Pancreas (tissue), 10 donors: Measurements from ENCODE around the gene MAP3K5. TPM values are rescaled to one million over a fixed set of nuclear protein-coding genes. Genes with fewer than 3 reads are reported as not detected.

ENCODE experiments used
- ATAC-seq, 4 donors: fragments of 200-7000 bp; cut with Tn5 transposase; one replicate each; pipeline versions ENCODE4 v1.8.0 to v1.9.1; 2020; ENCODE audit warnings: mild to moderate bottlenecking in 4 of 4, moderate library complexity in 4 of 4
- DNase-seq, 6 donors: peaks; one replicate each; pipeline ENCODE4 v3.0.0-alpha.2; 2020
- FAIRE-seq: peaks from 2 replicates; lab custom pipeline; 2012; peaks lifted over from hg19 to GRCh38; lab: Jason Lieb, UNC
- H3K27ac ChIP-seq, 4 donors: fragments of 200-600 bp; sonication (generic); 1 replicate in 3 of 4; 2 replicates in 1 of 4; pipeline versions ENCODE4 v1.5.0 to v1.8.0; 2020
- H3K27me3 ChIP-seq, 4 donors: fragments of 200-600 bp; one replicate each; pipeline ENCODE4 v1.8.0; 2021
- H3K36me3 ChIP-seq, 3 donors: fragments of 200-600 bp; sonication (generic) in 1 of 3; one replicate each; pipeline versions ENCODE4 v1.5.0 to v1.8.0; 2020 to 2021
- H3K4me1 ChIP-seq, 3 donors: fragments of 200-600 bp; one replicate each; pipeline ENCODE4 v1.8.0; 2021
- H3K4me3 ChIP-seq, 4 donors: fragments of 200-600 bp; sonication (generic) in 2 of 4; one replicate each; pipeline versions ENCODE4 v1.5.0 to v1.8.0; 2020 to 2021
- H3K9me3 ChIP-seq, 4 donors: fragments of 200-600 bp; one replicate each; pipeline ENCODE4 v1.8.0; 2021
- CTCF ChIP-seq, 4 donors: fragments of 200-600 bp; sonication (generic) in 3 of 4; IDR thresholded peaks; one replicate each; pipeline versions ENCODE4 v1.5.0 to v1.8.0; 2021; ENCODE audit warnings: antibody characterized with exemption in 4 of 4
- WGBS, 2 donors: extraction: QIAGEN DNeasy Blood & Tissue Kit; methylation state at CpG; one replicate each; pipeline ENCODE4 v1.1.7; 2013; 5-methylcytosine and 5-hydroxymethylcytosine counted together
- intact Hi-C, 3 donors: fragments of 100-400 bp; cut with DNase I; formaldehyde crosslinking; loops; one replicate each; pipeline versions ENCODE4 v1.11.1 to v1.14.2; 2022
- polyA plus RNA-seq, 2 donors: library from polyadenylated mRNA; stranded (reverse); fragments of 200-250 nt; gene quantifications; one replicate each; pipeline ENCODE4 v1.2.3, GENCODE V29; 2013
- total RNA-seq, 6 donors: library from RNA; stranded (reverse); fragmentation: NEBNext Ultra II Directional in 4 of 6; extraction: Animal tissue kit (Norgen Biotek cat#: 25700) in 4 of 6; gene quantifications; one replicate each; pipeline versions ENCODE4 v1.2.1 to v1.2.4, GENCODE V29; 2021 to 2023
- donor health status: healthy with polysubstance abuse.
- donor health status: DM: no; HTN: no; CAD: no; lungs with moderate emphysema.
- donor health status: DM: no; HTN: no; CAD: no.
- donor health status: control.
- donor health status: control.
- donor health status: Bipolar disorder and iron deficiency.
- donor health status: DM: yes; HTN: yes; CAD: no.
- donor health status: DM: no; HTN: no; CAD: no.
- donor health status: DM: no; HTN: no; CAD: no.
- donor health status: DM: yes; HTN: yes; CAD: no.

Gene MAP3K5
- total and polyA plus RNA-seq, 8 donors: 6.7 to 28.6 (median 19.4) TPM

- no peaks in the 10 kb centered on the region for H3K36me3 ChIP-seq
- WGBS, 2 donors: 35 to 39% methylated on average over 4 of the region's 4 CpGs
- no peaks in the 10 kb centered on the region for H3K27me3 ChIP-seq
- ATAC-seq (no peak), FAIRE-seq (no peak), DNase-seq (no peak)
- H3K4me1 ChIP-seq: peaks cover 0 to 15% (median 10%) of the 10 kb centered on the region in 3 donors
- H3K27ac ChIP-seq: no peak overlapping the region
- intact Hi-C loops: no loop called here
- H3K9me3 ChIP-seq: no peaks in the 10 kb centered on the region
- peak in 3 of 4 donors; percentile 23 to 35 (median 25) for TF ChIP-seq CTCF (IDR thresholded peaks at IDR 0.05)
- H3K4me3 ChIP-seq: no peak overlapping the region
Measured at GRCh38 chr6:136547336-136547735, 244.9 kb downstream of the MAP3K5 start.

GRCh38 chr6:136546331-136546730, 245.9 kb downstream of the MAP3K5 start:
- no peak for ATAC-seq
- intact Hi-C loops: no loop called here

GRCh38 chr6:136544326-136544725, 248.0 kb downstream of the MAP3K5 start:
- intact Hi-C loops: no loop called here
- WGBS, 2 donors: 43 to 58% methylated on average over 1 of the region's 1 CpG
- TF ChIP-seq CTCF (IDR thresholded peaks at IDR 0.05): no peak
- H3K9me3 ChIP-seq: no peaks in the 10 kb centered on the region
- no peaks in the 10 kb centered on the region for H3K27me3 ChIP-seq
- ATAC-seq (no peak), FAIRE-seq (no peak), DNase-seq (no peak)
- peaks cover 0 to 10% (median 8%) of the 10 kb centered on the region in 3 donors for H3K4me1 ChIP-seq
- no peak overlapping the region for H3K27ac ChIP-seq
- H3K4me3 ChIP-seq: no peak overlapping the region
- no peaks in the 10 kb centered on the region for H3K36me3 ChIP-seq

More at GRCh38 chr6:136546331-136546730, 245.9 kb downstream of the MAP3K5 start:
- Histone ChIP-seq H3K9me3 (no peaks in the 10 kb centered on the region), H3K4me1 (peaks cover 0 to 10% (median 10%) of the 10 kb centered on the region in 3 donors), H3K27ac (no peak overlapping the region), H3K27me3 (no peaks in the 10 kb centered on the region), H3K36me3 (no peaks in the 10 kb centered on the region), H3K4me3 (no peak overlapping the region)
- no peak for TF ChIP-seq CTCF (IDR thresholded peaks at IDR 0.05)
- WGBS, 2 donors: 45 to 63% methylated on average over 1 of the region's 1 CpG
- DNase-seq: no peak
- no peak for FAIRE-seq

GRCh38 chr6:136541395-136541794, 250.9 kb downstream of the MAP3K5 start:
- no peak overlapping the region for H3K4me3 ChIP-seq
- DNase-seq (no peak), ATAC-seq (no peak), FAIRE-seq (no peak)
- no peaks in the 10 kb centered on the region for H3K4me1 ChIP-seq
- no peak overlapping the region for H3K27ac ChIP-seq
- no peaks in the 10 kb centered on the region for H3K36me3 ChIP-seq
- WGBS, 2 donors: 66 to 73% methylated on average over 2 of the region's 2 CpGs
- no peaks in the 10 kb centered on the region for H3K27me3 ChIP-seq
- no peak for TF ChIP-seq CTCF (IDR thresholded peaks at IDR 0.05)
- intact Hi-C loops: no loop called here
- H3K9me3 ChIP-seq: no peaks in the 10 kb centered on the region

- FAIRE-seq: no peak
- DNase-seq: no peak
- Histone ChIP-seq H3K36me3 (no peaks in the 10 kb centered on the region), H3K9me3 (no peaks in the 10 kb centered on the region), H3K27ac (no peak overlapping the region), H3K4me3 (no peak overlapping the region), H3K4me1 (no peaks in the 10 kb centered on the region), H3K27me3 (no peaks in the 10 kb centered on the region)
- intact Hi-C loops: no loop called here
- WGBS, 2 donors: 49 to 53% methylated on average over 6 of the region's 6 CpGs
- peak in 1 of 4 donors; percentile 29 for ATAC-seq
- TF ChIP-seq CTCF (IDR thresholded peaks at IDR 0.05): no peak
Measured at GRCh38 chr6:136539967-136540652, 252.2 kb downstream of the MAP3K5 start.
